Nephron (organoid): ENCODE measurements around the gene CREB3.
A peak's percentile ranks its signal among the peaks of the same experiment; 100 is the strongest.

Experiments
- H3K27ac Mint-ChIP-seq, 3 experiments: 2 replicates each; pipeline ENCODE4 v1.8.0; 2020; ENCODE audit warnings: mixed read lengths in 3 of 3, mild to moderate bottlenecking in 2 of 3, moderate library complexity in 1 of 3
- H3K27me3 Mint-ChIP-seq: 2 replicates; pipeline ENCODE4 v1.8.0; 2021; ENCODE audit warnings: low read depth, mild to moderate bottlenecking, moderate library complexity, mixed read lengths
- H3K36me3 Mint-ChIP-seq: 2 replicates; pipeline ENCODE4 v1.8.0; 2020; ENCODE audit warnings: low read depth, mixed read lengths
- H3K4me1 Mint-ChIP-seq: 2 replicates; pipeline ENCODE4 v1.8.0; 2020; ENCODE audit warnings: mixed read lengths
- H3K4me3 Mint-ChIP-seq, 3 experiments: 2 replicates each; pipeline ENCODE4 v1.8.0; 2020; ENCODE audit warnings: mild to moderate bottlenecking in 3 of 3, mixed read lengths in 3 of 3, moderate library complexity in 2 of 3
- H3K9me3 Mint-ChIP-seq: 2 replicates; pipeline ENCODE4 v1.8.0; 2020; ENCODE audit warnings: mixed read lengths
- CTCF ChIP-seq, 3 experiments: fragments of 200-600 bp; sonication (generic); IDR thresholded peaks; one replicate each; pipeline ENCODE4 v1.5.0; 2021; ENCODE audit warnings: antibody characterized with exemption in 3 of 3; ENCODE audit not compliant: unreplicated experiment in 3 of 3

The CREB3 gene

DNA sequence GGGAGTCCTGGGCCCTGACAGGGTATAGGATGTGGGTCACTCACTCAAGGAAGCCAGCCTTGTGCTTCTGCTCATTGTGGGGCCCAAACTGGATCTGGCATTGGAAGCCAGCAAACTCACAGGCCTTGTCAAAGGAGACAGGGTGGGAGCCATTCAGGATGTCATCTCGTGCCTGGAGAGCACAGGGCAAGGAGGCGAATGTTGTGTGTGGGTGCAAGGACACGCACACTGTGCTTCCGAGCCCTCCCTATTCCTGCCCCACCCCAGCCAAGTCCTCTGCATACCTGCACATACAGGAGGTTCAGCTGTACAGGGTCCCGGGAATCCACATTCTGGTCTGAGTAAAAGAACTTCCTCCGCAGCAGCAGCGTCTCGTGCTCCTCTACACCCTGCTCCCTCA, 8.6 kb upstream of the CREB3 start:
- no peaks in the 10 kb centered on the region for H3K27me3 Mint-ChIP-seq
- H3K9me3 Mint-ChIP-seq = no peaks in the 10 kb centered on the region
- H3K36me3 Mint-ChIP-seq = peaks cover 69% of the 10 kb centered on the region
- H3K27ac Mint-ChIP-seq = no peak overlapping the region
- no peak overlapping the region for H3K4me3 Mint-ChIP-seq
- H3K4me1 Mint-ChIP-seq = no peaks in the 10 kb centered on the region
- TF ChIP-seq CTCF (IDR thresholded peaks at IDR 0.05; ENCODE audit: unreplicated experiment in 3 of 3) = no peak

GRCh38 chr9:35725362-35725761, 7.1 kb upstream of the CREB3 start:
- Mint-ChIP-seq H3K4me1 (no peaks in the 10 kb centered on the region), H3K36me3 (peaks cover 56% of the 10 kb centered on the region), H3K27ac (peak overlapping the region in 2 of 3 experiments; percentile 68 to 71), H3K27me3 (no peaks in the 10 kb centered on the region), H3K9me3 (no peaks in the 10 kb centered on the region), H3K4me3 (no peak overlapping the region)
- no peak for TF ChIP-seq CTCF (IDR thresholded peaks at IDR 0.05; ENCODE audit: unreplicated experiment in 3 of 3)

DNA sequence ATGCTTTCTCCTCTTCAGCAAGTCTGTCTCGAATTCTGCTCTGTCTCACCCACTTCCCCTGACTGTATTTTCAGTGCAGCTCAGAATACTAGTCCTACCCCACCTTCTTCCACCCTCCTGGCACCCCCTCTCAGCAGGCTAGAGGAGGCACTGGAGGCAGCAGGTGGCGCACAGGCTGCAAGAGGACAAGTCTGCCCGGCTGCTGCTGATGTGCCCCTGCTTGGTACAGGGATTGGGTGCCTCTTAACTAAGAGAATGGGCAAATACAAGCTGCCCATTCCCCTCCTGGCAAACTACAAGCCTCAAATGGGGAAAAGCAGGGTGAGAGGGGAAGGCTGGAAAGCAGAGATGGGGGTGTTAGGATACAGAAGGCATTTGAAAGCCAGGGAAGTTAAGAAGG, 5.5 kb upstream of the CREB3 start:
- Mint-ChIP-seq H3K27ac (no peak overlapping the region), H3K27me3 (no peaks in the 10 kb centered on the region), H3K4me3 (peak overlapping the region in 2 of 3 experiments; percentile 62 to 68), H3K36me3 (peaks cover 43% of the 10 kb centered on the region), H3K4me1 (no peaks in the 10 kb centered on the region), H3K9me3 (no peaks in the 10 kb centered on the region)
- TF ChIP-seq CTCF (IDR thresholded peaks at IDR 0.05; ENCODE audit: unreplicated experiment in 3 of 3) = no peak

DNA sequence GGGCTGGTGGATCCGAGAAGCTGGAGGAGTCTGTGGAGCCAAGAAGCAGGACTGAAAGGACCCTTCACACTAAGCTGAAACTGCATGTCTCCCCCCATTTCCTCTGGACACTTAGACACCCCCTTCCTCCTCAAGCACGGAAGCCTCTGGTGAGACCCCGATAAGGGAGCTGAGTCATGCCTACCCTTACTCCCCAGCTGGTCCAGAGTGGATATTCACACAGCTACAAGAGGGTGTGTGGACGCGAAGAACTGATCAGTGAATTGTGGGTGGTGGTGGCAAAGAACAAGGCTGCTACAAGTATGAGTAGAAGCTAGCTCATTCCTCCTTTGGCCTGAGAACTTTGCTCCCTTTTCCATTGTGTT, 4.8 kb upstream of the CREB3 start:
- Mint-ChIP-seq H3K27ac (no peak overlapping the region), H3K27me3 (no peaks in the 10 kb centered on the region), H3K36me3 (peaks cover 36% of the 10 kb centered on the region), H3K4me1 (no peaks in the 10 kb centered on the region), H3K9me3 (no peaks in the 10 kb centered on the region), H3K4me3 (no peak overlapping the region)
- TF ChIP-seq CTCF (IDR thresholded peaks at IDR 0.05; ENCODE audit: unreplicated experiment in 3 of 3) = no peak

DNA sequence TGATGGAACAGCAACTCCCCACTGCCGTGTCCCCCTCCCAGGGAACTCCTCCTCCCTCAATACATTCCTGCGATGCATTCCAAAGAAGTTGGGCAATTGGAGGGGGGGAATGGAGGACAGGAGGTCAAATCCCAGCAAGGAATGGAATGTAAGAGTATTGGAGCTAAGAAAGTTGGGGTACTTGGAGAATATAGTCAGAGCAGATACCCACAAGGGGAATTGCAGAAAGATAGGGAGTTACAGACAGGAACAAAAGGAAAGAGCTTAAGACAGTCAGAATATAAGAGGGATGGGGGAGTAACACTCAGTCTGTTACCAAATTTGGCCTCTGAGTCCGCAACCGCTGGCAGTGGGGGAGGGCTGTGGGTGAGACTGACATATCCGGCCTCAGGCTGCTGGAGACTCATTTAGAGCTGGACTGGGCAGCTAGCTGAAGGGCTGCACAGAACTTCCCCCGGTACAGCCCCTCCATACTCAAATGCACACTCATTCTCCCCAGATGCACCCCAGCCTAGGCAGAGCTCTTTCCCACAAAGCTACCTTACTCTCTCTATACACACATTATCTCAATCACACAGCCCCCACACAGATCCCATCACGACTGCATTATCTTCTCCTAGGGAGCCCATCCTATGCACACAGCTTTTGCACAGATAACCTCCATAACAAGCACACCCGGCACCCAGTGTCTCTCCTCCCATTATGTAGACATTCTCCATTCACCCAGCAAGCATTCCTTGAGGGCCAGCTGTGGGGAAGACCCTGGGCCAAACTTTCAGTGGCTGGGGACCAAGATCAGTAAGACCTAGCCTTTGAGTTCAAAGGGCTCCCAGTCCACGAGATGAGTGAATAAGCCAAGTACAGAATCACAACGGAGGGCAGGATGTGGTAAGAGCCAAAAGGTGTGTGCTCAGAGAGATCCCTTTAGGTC, 4.2 kb upstream of the CREB3 start:
- peaks cover 5% of the 10 kb centered on the region for H3K4me1 Mint-ChIP-seq

More for the DNA sequence above, 4.2 kb upstream of the CREB3 start:
- Mint-ChIP-seq H3K36me3 (peaks cover 34% of the 10 kb centered on the region), H3K9me3 (no peaks in the 10 kb centered on the region), H3K27ac (no peak overlapping the region), H3K27me3 (no peaks in the 10 kb centered on the region), H3K4me3 (no peak overlapping the region)
- no peak for TF ChIP-seq CTCF (IDR thresholded peaks at IDR 0.05; ENCODE audit: unreplicated experiment in 3 of 3)
